Nephron progenitor cell (in vitro differentiated cells): Measurements from ENCODE around the gene PLD6.

Experiments used
- DNase-seq: peaks from one replicate; pipeline ENCODE4 v3.0.0; 2021
- H3K27ac Mint-ChIP-seq: 2 replicates; pipeline ENCODE4 v1.8.0; 2021; ENCODE audit warnings: mild to moderate bottlenecking, moderate library complexity, mixed read lengths
- H3K27me3 Mint-ChIP-seq: 2 replicates; pipeline ENCODE4 v1.8.0; 2021; ENCODE audit warnings: mild to moderate bottlenecking, low read depth, mixed read lengths; ENCODE audit not compliant: poor library complexity
- H3K36me3 Mint-ChIP-seq: 2 replicates; pipeline ENCODE4 v1.8.0; 2021; ENCODE audit warnings: low read depth, mixed read lengths
- H3K4me1 Mint-ChIP-seq: 2 replicates; pipeline ENCODE4 v1.8.0; 2021; ENCODE audit warnings: mixed read lengths
- H3K4me3 Mint-ChIP-seq: 2 replicates; pipeline ENCODE4 v1.8.0; 2021; ENCODE audit warnings: mild to moderate bottlenecking, moderate library complexity, mixed read lengths
- H3K9me3 Mint-ChIP-seq: 2 replicates; pipeline ENCODE4 v1.8.0; 2021; ENCODE audit warnings: mild to moderate bottlenecking, moderate library complexity, mixed read lengths
- TF ChIP-seq, protein P1 (sequence below): fragments of 200-600 bp; sonication (generic); IDR thresholded peaks from 2 replicates; pipeline ENCODE4 v1.5.0; 2021; ENCODE audit warnings: antibody characterized with exemption

The PLD6 gene

GRCh38 chr17:17215575-17215974, 9.4 kb upstream of the PLD6 start:
- no peak overlapping the region for H3K27ac Mint-ChIP-seq
- H3K4me3 Mint-ChIP-seq, result no peak overlapping the region
- no peak for DNase-seq
- H3K9me3 Mint-ChIP-seq, result no peaks in the 10 kb centered on the region
- TF ChIP-seq, protein P1, sequence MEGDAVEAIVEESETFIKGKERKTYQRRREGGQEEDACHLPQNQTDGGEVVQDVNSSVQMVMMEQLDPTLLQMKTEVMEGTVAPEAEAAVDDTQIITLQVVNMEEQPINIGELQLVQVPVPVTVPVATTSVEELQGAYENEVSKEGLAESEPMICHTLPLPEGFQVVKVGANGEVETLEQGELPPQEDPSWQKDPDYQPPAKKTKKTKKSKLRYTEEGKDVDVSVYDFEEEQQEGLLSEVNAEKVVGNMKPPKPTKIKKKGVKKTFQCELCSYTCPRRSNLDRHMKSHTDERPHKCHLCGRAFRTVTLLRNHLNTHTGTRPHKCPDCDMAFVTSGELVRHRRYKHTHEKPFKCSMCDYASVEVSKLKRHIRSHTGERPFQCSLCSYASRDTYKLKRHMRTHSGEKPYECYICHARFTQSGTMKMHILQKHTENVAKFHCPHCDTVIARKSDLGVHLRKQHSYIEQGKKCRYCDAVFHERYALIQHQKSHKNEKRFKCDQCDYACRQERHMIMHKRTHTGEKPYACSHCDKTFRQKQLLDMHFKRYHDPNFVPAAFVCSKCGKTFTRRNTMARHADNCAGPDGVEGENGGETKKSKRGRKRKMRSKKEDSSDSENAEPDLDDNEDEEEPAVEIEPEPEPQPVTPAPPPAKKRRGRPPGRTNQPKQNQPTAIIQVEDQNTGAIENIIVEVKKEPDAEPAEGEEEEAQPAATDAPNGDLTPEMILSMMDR, result no peak
- no peaks in the 10 kb centered on the region for H3K27me3 Mint-ChIP-seq
- H3K4me1 Mint-ChIP-seq, result no peaks in the 10 kb centered on the region
- H3K36me3 Mint-ChIP-seq, result peaks cover 38% of the 10 kb centered on the region

DNA sequence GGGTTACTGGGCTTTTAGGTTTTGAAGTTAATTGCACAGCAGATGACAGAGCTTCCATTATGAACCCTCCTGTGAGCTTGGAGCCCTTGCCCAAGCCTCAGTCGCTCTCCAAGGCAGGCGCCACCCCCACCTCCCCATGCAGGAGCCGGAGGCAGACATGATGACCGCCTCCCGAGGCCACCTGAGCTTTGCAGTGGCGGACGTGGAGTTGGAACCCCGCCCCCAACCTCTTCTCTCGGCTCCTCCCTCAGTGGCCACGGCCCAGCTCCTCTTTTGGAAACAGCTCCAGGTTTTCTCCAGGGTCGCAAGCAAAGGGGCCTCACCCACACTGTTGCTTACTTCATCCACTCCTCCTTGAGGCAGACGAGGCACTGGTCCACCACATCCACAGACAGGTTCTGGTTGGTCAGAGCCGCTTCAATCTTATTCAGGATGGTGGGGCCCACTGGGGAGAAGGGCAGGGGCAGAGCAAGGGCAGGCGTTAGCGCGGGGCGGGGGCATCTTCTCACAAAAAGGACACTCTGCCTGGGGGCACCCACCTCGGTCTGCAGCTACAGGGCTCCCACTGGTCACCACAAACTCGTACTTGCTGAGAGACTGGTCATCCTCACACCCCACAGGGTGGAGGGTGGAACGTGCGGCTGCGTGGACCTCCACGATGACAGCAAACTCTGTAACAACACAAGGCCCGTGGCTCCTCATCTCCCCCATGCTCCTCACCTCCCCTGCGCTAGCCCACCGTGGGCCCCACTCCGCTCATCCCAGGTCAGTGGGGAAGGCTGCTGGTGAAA, 8.7 kb upstream of the PLD6 start:
- no peak overlapping the region for H3K4me3 Mint-ChIP-seq
- TF ChIP-seq, protein P1, result no peak
- H3K27me3 Mint-ChIP-seq, result no peaks in the 10 kb centered on the region
- no peaks in the 10 kb centered on the region for H3K4me1 Mint-ChIP-seq
- no peak for DNase-seq
- no peaks in the 10 kb centered on the region for H3K9me3 Mint-ChIP-seq
- H3K27ac Mint-ChIP-seq, result no peak overlapping the region
- peaks cover 33% of the 10 kb centered on the region for H3K36me3 Mint-ChIP-seq

DNA sequence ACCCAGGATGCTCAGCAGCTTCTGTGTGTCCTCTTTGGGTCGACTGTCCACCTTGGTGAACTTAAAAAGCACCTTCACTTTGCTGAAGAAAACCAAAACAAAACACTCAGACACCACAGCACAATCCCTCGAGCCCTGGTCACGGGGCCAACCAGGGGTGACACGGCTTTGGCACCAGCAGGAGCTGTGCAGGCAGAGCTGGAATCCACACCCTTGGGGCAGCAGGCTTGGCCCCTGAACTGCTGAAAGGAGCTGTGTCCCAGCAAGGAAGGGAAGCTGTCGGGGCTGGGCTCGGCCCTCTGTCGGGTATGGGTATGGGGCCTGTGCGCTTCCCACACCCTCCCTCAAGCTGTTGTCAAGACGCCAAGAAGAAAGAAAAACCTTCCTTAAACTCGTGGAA, 7.6 kb upstream of the PLD6 start:
- Mint-ChIP-seq H3K27ac (no peak overlapping the region), H3K27me3 (no peaks in the 10 kb centered on the region), H3K4me3 (no peak overlapping the region), H3K36me3 (peaks cover 28% of the 10 kb centered on the region), H3K9me3 (no peaks in the 10 kb centered on the region), H3K4me1 (no peaks in the 10 kb centered on the region)
- TF ChIP-seq, protein P1, result no peak
- no peak for DNase-seq

- Mint-ChIP-seq H3K4me1 (no peaks in the 10 kb centered on the region), H3K9me3 (no peaks in the 10 kb centered on the region), H3K36me3 (peaks cover 4% of the 10 kb centered on the region), H3K27me3 (peaks cover 5% of the 10 kb centered on the region), H3K4me3 (no peak overlapping the region), H3K27ac (no peak overlapping the region)
- TF ChIP-seq, protein P1, result no peak
- no peak for DNase-seq
Measured at GRCh38 chr17:17207998-17208397, 1.9 kb upstream of the PLD6 start.

- DNase-seq, result no peak
- Mint-ChIP-seq H3K9me3 (no peaks in the 10 kb centered on the region), H3K36me3 (no peaks in the 10 kb centered on the region), H3K27me3 (peaks cover 5% of the 10 kb centered on the region), H3K4me3 (no peak overlapping the region), H3K4me1 (no peaks in the 10 kb centered on the region), H3K27ac (no peak overlapping the region)
- TF ChIP-seq, protein P1, result no peak
Measured at GRCh38 chr17:17206913-17207335, 791 bp upstream of the PLD6 start.
